ENCODE measurements around the gene PAX2. TPM values are rescaled to one million over a fixed set of nuclear protein-coding genes. Genes with fewer than 3 reads are reported as not detected.

The PAX2 gene
- total RNA-seq, 4 donors from 2014 or later: not detected

- Histone ChIP-seq H3K9me3 (no peaks in the 10 kb centered on the region), H3K4me3 (replicated peaks in 1 of 3) (no peak overlapping the region), H3K27ac (no peak overlapping the region), H3K4me1 (peaks cover 0 to 5% of the 10 kb centered on the region in 2 donors), H3K27me3 (peaks cover 10% of the 10 kb centered on the region), H3K36me3 (no peaks in the 10 kb centered on the region)
- no peak for TF ChIP-seq CTCF (IDR thresholded peaks at IDR 0.05)
- TF ChIP-seq POLR2A (IDR thresholded peaks at IDR 0.05): no peak
- DNase-seq: no peak
- intact Hi-C loops (cut with DNase I): no loop called here
- WGBS, 2 donors: 2% methylated on average over 40 to 44 of the region's 58 CpGs
Measured at GRCh38 chr10:100723770-100724530, 21.4 kb upstream of the PAX2 start.

- H3K9me3 ChIP-seq: no peaks in the 10 kb centered on the region
- DNase-seq: no peak
- H3K4me3 ChIP-seq (replicated peaks in 1 of 3): no peak overlapping the region
- TF ChIP-seq CTCF (IDR thresholded peaks at IDR 0.05) (no peak), POLR2A (IDR thresholded peaks at IDR 0.05) (no peak)
- 7 to 8% methylated on average over 7 to 9 of the region's 33 CpGs for WGBS, 2 donors
- H3K27me3 ChIP-seq: peaks cover 14% of the 10 kb centered on the region
- intact Hi-C loops (cut with DNase I): no loop called here
- no peak overlapping the region for H3K27ac ChIP-seq
- H3K36me3 ChIP-seq: no peaks in the 10 kb centered on the region
- H3K4me1 ChIP-seq: peaks cover 2 to 7% of the 10 kb centered on the region in 2 donors
Measured at GRCh38 chr10:100724531-100725027, 20.8 kb upstream of the PAX2 start.

- H3K36me3 ChIP-seq: no peaks in the 10 kb centered on the region
- H3K4me3 ChIP-seq (replicated peaks in 1 of 3): no peak overlapping the region
- H3K9me3 ChIP-seq: no peaks in the 10 kb centered on the region
- peaks cover 18% of the 10 kb centered on the region for H3K27me3 ChIP-seq
- TF ChIP-seq CTCF (IDR thresholded peaks at IDR 0.05) (no peak), POLR2A (IDR thresholded peaks at IDR 0.05) (no peak)
- H3K27ac ChIP-seq: no peak overlapping the region
- no peak for DNase-seq
- H3K4me1 ChIP-seq: peaks cover 6 to 12% of the 10 kb centered on the region in 2 donors
- WGBS, 2 donors: 33 to 42% methylated on average over 5 of the region's 5 CpGs
- intact Hi-C loops (cut with DNase I): no loop called here
Measured at GRCh38 chr10:100725071-100725471, 20.3 kb upstream of the PAX2 start.

GRCh38 chr10:100725869-100726426 lies 19.4 kb upstream of the PAX2 start:
- 97 to 100% methylated on average over 1 to 2 of the region's 2 CpGs for WGBS, 2 donors
- H3K27me3 ChIP-seq: peaks cover 26% of the 10 kb centered on the region
- no peak for DNase-seq
- H3K36me3 ChIP-seq: no peaks in the 10 kb centered on the region
- H3K4me3 ChIP-seq (replicated peaks in 1 of 3): no peak overlapping the region
- intact Hi-C loops (cut with DNase I): no loop called here
- H3K4me1 ChIP-seq: peaks cover 14 to 21% of the 10 kb centered on the region in 2 donors
- H3K9me3 ChIP-seq: no peaks in the 10 kb centered on the region
- no peak overlapping the region for H3K27ac ChIP-seq
- TF ChIP-seq CTCF (IDR thresholded peaks at IDR 0.05) (no peak), POLR2A (IDR thresholded peaks at IDR 0.05) (no peak)

- Histone ChIP-seq H3K9me3 (no peaks in the 10 kb centered on the region), H3K4me1 (peaks cover 19 to 27% of the 10 kb centered on the region in 2 donors), H3K27ac (no peak overlapping the region), H3K27me3 (peaks cover 42% of the 10 kb centered on the region), H3K36me3 (no peaks in the 10 kb centered on the region), H3K4me3 (replicated peaks in 1 of 3) (no peak overlapping the region)
- no peak for TF ChIP-seq CTCF (IDR thresholded peaks at IDR 0.05)
- no peak for TF ChIP-seq POLR2A (IDR thresholded peaks at IDR 0.05)
- no peak for DNase-seq
- intact Hi-C loops (cut with DNase I): no loop called here
Measured at GRCh38 chr10:100727808-100728207, 17.6 kb upstream of the PAX2 start.
